ENCODE results near the gene ENPP1.

GRCh38 chr6:131917763-131918649, 110.2 kb downstream of the ENPP1 start:
- TF ChIP-seq CTCF (IDR thresholded peaks at IDR 0.05) (no peak), POLR2AphosphoS5 (IDR thresholded peaks at IDR 0.05; ENCODE audit: insufficient read depth in 1 of 2, low read depth in 1 of 2) (no peak)

Data from vagina (tissue), 2 donors.